HCT116 (cell line): ENCODE data around the gene KIAA1328.

Experiments used
- CTCF ChIP-seq, 3 experiments: fragments of 200-600 bp in 1 of 3; sonication (generic) in 1 of 3; IDR thresholded peaks in 2 of 3; conservative IDR thresholded peaks in 1 of 3; 2 replicates each; pipeline ENCODE4 v1.5.1; 2012 to 2017; ENCODE audit warnings: low read depth in 2 of 3, low read length in 2 of 3, antibody characterized with exemption in 1 of 3, borderline replicate concordance in 1 of 3, control low read depth in 1 of 3, mild to moderate bottlenecking in 1 of 3, mixed read lengths in 1 of 3, mixed run types in 1 of 3, moderate library complexity in 1 of 3; ENCODE audit not compliant: insufficient read depth in 1 of 3
- EGR1 ChIP-seq: IDR thresholded peaks from 2 replicates; pipeline ENCODE4 v1.6.1; 2012; ENCODE audit warnings: low read depth
- EZH2 ChIP-seq: fragments of 200-600 bp; sonication (generic); IDR thresholded peaks from 2 replicates; pipeline ENCODE4 v1.6.1; 2017; ENCODE audit warnings: antibody characterized with exemption, mixed run types
- EZH2phosphoT487 ChIP-seq: fragments of 200-600 bp; IDR thresholded peaks from 2 replicates; pipeline ENCODE4 v1.6.1; 2018; ENCODE audit warnings: antibody characterized with exemption, borderline replicate concordance
- JUND ChIP-seq: IDR thresholded peaks from 2 replicates; pipeline ENCODE4 v1.6.1; 2012
- MAX ChIP-seq: IDR thresholded peaks from 2 replicates; pipeline ENCODE4 v1.6.1; 2012
- POLR2A ChIP-seq: IDR thresholded peaks from 2 replicates; pipeline ENCODE4 v1.7.0; 2011; ENCODE audit warnings: borderline replicate concordance; ENCODE audit not compliant: insufficient read depth, insufficient read length; ENCODE audit errors: extremely low read depth
- POLR2AphosphoS5 ChIP-seq: IDR thresholded peaks from 2 replicates; pipeline ENCODE4 v1.6.1; 2011; ENCODE audit warnings: mild to moderate bottlenecking, low read depth, low read length, moderate library complexity
- RAD21 ChIP-seq: IDR thresholded peaks from 2 replicates; pipeline ENCODE4 v1.6.1; 2012; ENCODE audit warnings: low read depth, mild to moderate bottlenecking
- TCF7L2 ChIP-seq: IDR thresholded peaks from 2 replicates; pipeline ENCODE4 v1.7.0; 2011; ENCODE audit warnings: borderline replicate concordance, inconsistent platforms; ENCODE audit not compliant: insufficient read depth, insufficient read length; ENCODE audit errors: extremely low read depth

GRCh38 chr18:37276111-37276890 lies 447.4 kb downstream of the KIAA1328 start:
- TF ChIP-seq EZH2phosphoT487 (no peak), POLR2A (no peak), JUND (no peak), EGR1 (no peak), MAX (no peak), EZH2 (no peak), RAD21 (no peak), TCF7L2 (no peak), CTCF (IDR thresholded peaks at IDR 0.05 in 2 of 3, conservative IDR thresholded peaks at IDR 0.05 in 1 of 3; ENCODE audit: borderline replicate concordance in 1 of 3, insufficient read depth in 1 of 3, low read depth in 2 of 3, low read length in 2 of 3) (no peak), POLR2AphosphoS5 (no peak)
